ENCODE data around the gene SERINC2.
"Not testable (repeated sequence)": the region's sequence is repeated elsewhere in the genome, so short reads cannot be mapped to it uniquely, and the experiment has no call there.

SERINC2 gene

GRCh38 chr1:31414980-31415370 lies 2.0 kb downstream of the SERINC2 start:
- no peak for DNase-seq (ENCODE audit: low spot score)

- no peak for DNase-seq (ENCODE audit: low spot score)
Observed at GRCh38 chr1:31415658-31416057, 2.6 kb downstream of the SERINC2 start.

GRCh38 chr1:31416101-31416736 lies 3.2 kb downstream of the SERINC2 start:
- DNase-seq (ENCODE audit: low spot score), result no peak

GRCh38 chr1:31417148-31417547 lies 4.1 kb downstream of the SERINC2 start:
- no peak for DNase-seq (ENCODE audit: low spot score)

GRCh38 chr1:31418626-31419323 lies 5.8 kb downstream of the SERINC2 start:
- no peak for DNase-seq (ENCODE audit: low spot score)

GRCh38 chr1:31420716-31421115 lies 7.7 kb downstream of the SERINC2 start:
- no peak for DNase-seq (ENCODE audit: low spot score)

- DNase-seq (ENCODE audit: low spot score), result no peak
Observed at GRCh38 chr1:31421371-31422040, 8.5 kb downstream of the SERINC2 start.

- peak; percentile 85 for DNase-seq (ENCODE audit: low spot score)
Observed at GRCh38 chr1:31422505-31423319, 9.7 kb downstream of the SERINC2 start.

- no peak for DNase-seq (ENCODE audit: low spot score)
Observed at GRCh38 chr1:31423418-31423947, 10.5 kb downstream of the SERINC2 start.

- no peak for DNase-seq (ENCODE audit: low spot score)
Observed at GRCh38 chr1:31424568-31424967, 11.6 kb downstream of the SERINC2 start.

GRCh38 chr1:31425301-31426081 lies 12.5 kb downstream of the SERINC2 start:
- no peak for DNase-seq (ENCODE audit: low spot score)

GRCh38 chr1:31426249-31426922 lies 13.4 kb downstream of the SERINC2 start:
- no peak for DNase-seq (ENCODE audit: low spot score)

- no peak for DNase-seq (ENCODE audit: low spot score)
Observed at GRCh38 chr1:31427322-31427721, 14.3 kb downstream of the SERINC2 start.

GRCh38 chr1:31428436-31429221 lies 15.6 kb downstream of the SERINC2 start:
- DNase-seq (ENCODE audit: low spot score), result no peak

- no peak for DNase-seq (ENCODE audit: low spot score)
Observed at GRCh38 chr1:31429583-31429982, 16.6 kb downstream of the SERINC2 start.

- not testable (repeated sequence) for DNase-seq (ENCODE audit: low spot score)
Observed at GRCh38 chr1:31431351-31432257, 18.6 kb downstream of the SERINC2 start.

GRCh38 chr1:31432592-31433395 lies 19.8 kb downstream of the SERINC2 start:
- no peak for DNase-seq (ENCODE audit: low spot score)

GRCh38 chr1:31433396-31433930 lies 20.4 kb downstream of the SERINC2 start:
- no peak for DNase-seq (ENCODE audit: low spot score)
